T-helper 2 cell (primary cell): ENCODE data around the gene SFXN3.

Source experiments
- DNase-seq, 5 experiments: peaks; one replicate each; pipeline versions ENCODE4 v3.0.0 to v3.0.0-alpha.2; 2012 to 2022

Gene SFXN3

GRCh38 chr10:101036726-101037125 lies 5.7 kb downstream of the SFXN3 start:
- DNase-seq, result no peak

- no peak for DNase-seq
These were observed 7.5 kb downstream of the SFXN3 start for GRCh38 chr10:101038484-101038883.

GRCh38 chr10:101040061-101040460 lies 9.0 kb downstream of the SFXN3 start:
- no peak for DNase-seq

GRCh38 chr10:101040851-101041250 lies 9.8 kb downstream of the SFXN3 start:
- no peak for DNase-seq

GRCh38 chr10:101041252-101041761 lies 10.3 kb downstream of the SFXN3 start:
- DNase-seq, result peak in 4 of 5 experiments; percentile 60 to 78 (median 62)

- DNase-seq, result no peak
These were observed 11.1 kb downstream of the SFXN3 start for GRCh38 chr10:101042118-101042517.

- DNase-seq, result peak; percentile 49 to 91 (median 75)
These were observed 11.8 kb downstream of the SFXN3 start for GRCh38 chr10:101042667-101043362.

- DNase-seq, result no peak
These were observed 12.3 kb downstream of the SFXN3 start for GRCh38 chr10:101043363-101043707.

- DNase-seq, result no peak
These were observed 13.1 kb downstream of the SFXN3 start for GRCh38 chr10:101044117-101044516.

GRCh38 chr10:101046332-101047238 lies 15.6 kb downstream of the SFXN3 start:
- DNase-seq, result no peak

GRCh38 chr10:101047268-101047667 lies 16.2 kb downstream of the SFXN3 start:
- DNase-seq, result no peak

- no peak for DNase-seq
These were observed 17.2 kb downstream of the SFXN3 start for GRCh38 chr10:101047961-101048892.

- peak; percentile 58 to 76 (median 68) for DNase-seq
These were observed 19.4 kb downstream of the SFXN3 start for GRCh38 chr10:101050208-101051069.

GRCh38 chr10:101052285-101052684 lies 21.3 kb downstream of the SFXN3 start:
- DNase-seq, result no peak

- no peak for DNase-seq
These were observed 22.5 kb downstream of the SFXN3 start for GRCh38 chr10:101053516-101053915.

- no peak for DNase-seq
These were observed 23.3 kb downstream of the SFXN3 start for GRCh38 chr10:101054351-101054750.

- DNase-seq, result no peak
These were observed 23.8 kb downstream of the SFXN3 start for GRCh38 chr10:101054876-101055275.

GRCh38 chr10:101055411-101055810 lies 24.4 kb downstream of the SFXN3 start:
- DNase-seq, result no peak

- DNase-seq, result no peak
These were observed 25.5 kb downstream of the SFXN3 start for GRCh38 chr10:101056365-101057151.

GRCh38 chr10:101060036-101060950 lies 29.3 kb downstream of the SFXN3 start:
- DNase-seq, result peak; percentile 69 to 91 (median 83)
